ENCODE results near the gene CTCF. TPM values are rescaled to one million over a fixed set of nuclear protein-coding genes. Genes with fewer than 3 reads are reported as not detected.

Gene CTCF
- total and polyA plus RNA-seq, 10 of the 15 experiments (the other 5 are each of a cell fraction or from before 2014, with no cell fraction given): 9.1 to 55.0 (median 41.8) TPM

GRCh38 chr16:67672739-67673662 lies 110.7 kb downstream of the CTCF start (continued):
- 0 out of 3 replicates have a peak, but pooled peaks have one; percentile 16 for TF ChIP-seq POU2F2 (IDR thresholded peaks at IDR 0.05; ENCODE audit: borderline replicate concordance, low read depth, low read length)
- TF ChIP-seq CREB1 (IDR thresholded peaks at IDR 0.05; ENCODE audit: low read depth): no peak
- TF ChIP-seq REST (IDR thresholded peaks at IDR 0.05; ENCODE audit: low read depth, low read length): no peak
- TF ChIP-seq POLR2A (IDR thresholded peaks at IDR 0.05; ENCODE audit: low read depth, low read length): no peak
- TF ChIP-seq ZBED1 (IDR thresholded peaks at IDR 0.05; ENCODE audit: borderline replicate concordance): no peak
- no peak for TF ChIP-seq STAT1 (conservative IDR thresholded peaks at IDR 0.05)
- no peak for TF ChIP-seq NR2C2 (IDR thresholded peaks at IDR 0.05; ENCODE audit: borderline replicate concordance, control insufficient read depth, insufficient read length, low read depth)
- TF ChIP-seq NFYA (IDR thresholded peaks at IDR 0.05; ENCODE audit: borderline replicate concordance, low read depth, low read length): no peak
- no peak for TF ChIP-seq ETV6 (conservative IDR thresholded peaks at IDR 0.05 in 1 of 2, IDR thresholded peaks at IDR 0.05 in 1 of 2; ENCODE audit: borderline replicate concordance in 1 of 2, low read depth in 1 of 2)
- TF ChIP-seq KDM1A (IDR thresholded peaks at IDR 0.05; ENCODE audit: borderline replicate concordance): no peak
- TF ChIP-seq BRCA1 (IDR thresholded peaks at IDR 0.05; ENCODE audit: low read depth, low read length): no peak
- TF ChIP-seq FOXM1 (IDR thresholded peaks at IDR 0.05; ENCODE audit: low read depth, low read length): no peak
- TF ChIP-seq ZBTB4 (CRISPR knock-in tag; IDR thresholded peaks at IDR 0.05): no peak
- TF ChIP-seq RELB (IDR thresholded peaks at IDR 0.05; ENCODE audit: low read depth): no peak
- no peak for TF ChIP-seq HDAC6 (IDR thresholded peaks at IDR 0.05; ENCODE audit: unreplicated experiment)
- peak; percentile 83 to 94 (median 88) for TF ChIP-seq CTCF (IDR thresholded peaks at IDR 0.05 in 2 of 3, conservative IDR thresholded peaks at IDR 0.05 in 1 of 3; ENCODE audit: control insufficient read depth in 2 of 3, extremely low read depth in 1 of 3, insufficient read depth in 1 of 3, low read depth in 3 of 3, low read length in 3 of 3)
- no peak for TF ChIP-seq CHD1 (IDR thresholded peaks at IDR 0.05; ENCODE audit: low read depth, low read length)
